AML-193 (cell line): ENCODE data around the gene GPR26.
"Not testable (repeated sequence)": the region's sequence is repeated elsewhere in the genome, so short reads cannot be mapped to it uniquely, and the experiment has no call there.

Experiments
- DNase-seq, 2 experiments: peaks; one replicate each; lab custom pipeline; 2025; lab: John Stamatoyannopoulos, UW

GPR26 gene

GRCh38 chr10:123717336-123717735 is 51.2 kb downstream of the GPR26 start:
- DNase-seq: no peak

GRCh38 chr10:123718544-123719060 is 52.4 kb downstream of the GPR26 start:
- no peak for DNase-seq

GRCh38 chr10:123720536-123720935 is 54.4 kb downstream of the GPR26 start:
- DNase-seq: no peak

- no peak for DNase-seq
Measured at GRCh38 chr10:123721441-123722049, 55.4 kb downstream of the GPR26 start.

GRCh38 chr10:123722351-123722750 is 56.2 kb downstream of the GPR26 start:
- no peak for DNase-seq

- no peak for DNase-seq
Measured at GRCh38 chr10:123724747-123725146, 58.6 kb downstream of the GPR26 start.

GRCh38 chr10:123726381-123726780 is 60.2 kb downstream of the GPR26 start:
- no peak for DNase-seq

- DNase-seq: no peak
Measured at GRCh38 chr10:123726836-123727235, 60.7 kb downstream of the GPR26 start.

GRCh38 chr10:123729523-123729922 is 63.4 kb downstream of the GPR26 start:
- no peak for DNase-seq

GRCh38 chr10:123736917-123737316 is 70.8 kb downstream of the GPR26 start:
- not testable (repeated sequence) for DNase-seq

- no peak for DNase-seq
Measured at GRCh38 chr10:123741146-123741545, 75.0 kb downstream of the GPR26 start.

GRCh38 chr10:123741711-123742110 is 75.6 kb downstream of the GPR26 start:
- DNase-seq: no peak

GRCh38 chr10:123742751-123743440 is 76.7 kb downstream of the GPR26 start:
- DNase-seq: no peak

- no peak for DNase-seq
Measured at GRCh38 chr10:123743441-123744223, 77.5 kb downstream of the GPR26 start.

GRCh38 chr10:123744224-123744536 is 78.0 kb downstream of the GPR26 start:
- no peak for DNase-seq
